Measurements from ENCODE around the gene MCF2. TPM values are rescaled to one million over a fixed set of nuclear protein-coding genes. Genes with fewer than 3 reads are reported as not detected.

Gene MCF2
- total and polyA plus RNA-seq, 11 donors, result 0.03 to 1.1 (median 0.29) TPM; not detected in 1

DNA sequence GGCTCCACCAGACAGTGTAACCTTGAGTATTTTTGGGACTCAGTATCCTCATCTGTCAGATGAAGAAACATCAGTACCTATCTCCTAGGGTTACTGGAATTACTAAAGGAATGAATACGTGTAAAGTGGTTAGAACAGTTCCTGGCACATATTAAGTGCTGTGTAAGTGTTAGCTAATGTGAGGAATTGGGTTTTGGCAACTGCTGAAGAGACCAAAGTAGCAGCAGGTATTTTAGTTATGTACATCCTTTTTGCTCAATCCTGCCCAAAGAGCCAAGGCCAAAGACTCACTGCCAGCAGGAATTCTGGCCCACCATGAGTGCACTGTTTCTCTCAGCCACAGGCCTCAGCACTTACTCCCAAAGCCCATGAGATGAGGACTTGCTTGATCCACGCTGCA, 16.7 kb upstream of the MCF2 start:
- DNase-seq, result no peak
- no peak for ATAC-seq
- WGBS, 4 donors, result 56 to 83% (median 67%) methylated on average over 2 of the region's 2 CpGs
- Histone ChIP-seq H3K27me3 (no peaks in the 10 kb centered on the region), H3K4me3 (no peak overlapping the region), H3K9me3 (no peaks in the 10 kb centered on the region), H3K27ac (no peak overlapping the region), H3K4me1 (no peaks in the 10 kb centered on the region), H3K36me3 (peaks cover 0 to 4% (median 0%) of the 10 kb centered on the region in 9 donors)
- intact Hi-C loops (cut with DNase I), result no loop called here
- TF ChIP-seq, protein P1, sequence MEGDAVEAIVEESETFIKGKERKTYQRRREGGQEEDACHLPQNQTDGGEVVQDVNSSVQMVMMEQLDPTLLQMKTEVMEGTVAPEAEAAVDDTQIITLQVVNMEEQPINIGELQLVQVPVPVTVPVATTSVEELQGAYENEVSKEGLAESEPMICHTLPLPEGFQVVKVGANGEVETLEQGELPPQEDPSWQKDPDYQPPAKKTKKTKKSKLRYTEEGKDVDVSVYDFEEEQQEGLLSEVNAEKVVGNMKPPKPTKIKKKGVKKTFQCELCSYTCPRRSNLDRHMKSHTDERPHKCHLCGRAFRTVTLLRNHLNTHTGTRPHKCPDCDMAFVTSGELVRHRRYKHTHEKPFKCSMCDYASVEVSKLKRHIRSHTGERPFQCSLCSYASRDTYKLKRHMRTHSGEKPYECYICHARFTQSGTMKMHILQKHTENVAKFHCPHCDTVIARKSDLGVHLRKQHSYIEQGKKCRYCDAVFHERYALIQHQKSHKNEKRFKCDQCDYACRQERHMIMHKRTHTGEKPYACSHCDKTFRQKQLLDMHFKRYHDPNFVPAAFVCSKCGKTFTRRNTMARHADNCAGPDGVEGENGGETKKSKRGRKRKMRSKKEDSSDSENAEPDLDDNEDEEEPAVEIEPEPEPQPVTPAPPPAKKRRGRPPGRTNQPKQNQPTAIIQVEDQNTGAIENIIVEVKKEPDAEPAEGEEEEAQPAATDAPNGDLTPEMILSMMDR (IDR thresholded peaks at IDR 0.05), result no peak
- TF ChIP-seq POLR2A (IDR thresholded peaks at IDR 0.05), result no peak

DNA sequence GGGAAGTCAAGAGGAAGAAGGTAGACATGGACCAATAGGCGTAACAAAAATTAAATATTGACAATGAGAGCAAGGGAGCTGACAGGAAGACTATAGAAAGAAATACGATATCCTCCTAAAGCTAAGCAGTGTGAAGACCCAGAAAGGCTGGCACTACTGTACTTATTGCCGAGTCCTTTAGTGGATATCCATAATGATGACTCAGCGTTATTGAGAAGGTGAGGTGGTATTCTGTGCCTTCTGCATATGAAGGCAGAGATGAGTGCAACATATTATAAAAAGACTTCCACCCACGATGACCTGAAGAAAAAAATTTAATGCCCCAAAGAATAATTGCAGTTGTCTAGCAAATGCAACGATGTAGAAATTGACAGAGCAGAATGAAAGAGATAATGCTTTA, 13.0 kb upstream of the MCF2 start:
- H3K9me3 ChIP-seq, result no peaks in the 10 kb centered on the region
- H3K4me3 ChIP-seq, result no peak overlapping the region
- 85 to 94% (median 90%) methylated on average over 6 of the region's 6 CpGs for WGBS, 4 donors
- no peak overlapping the region for H3K27ac ChIP-seq
- H3K27me3 ChIP-seq, result no peaks in the 10 kb centered on the region
- no peaks in the 10 kb centered on the region for H3K36me3 ChIP-seq
- TF ChIP-seq, protein P1 (IDR thresholded peaks at IDR 0.05), result no peak
- no peak for TF ChIP-seq POLR2A (IDR thresholded peaks at IDR 0.05)
- H3K4me1 ChIP-seq, result no peaks in the 10 kb centered on the region
- no peak for ATAC-seq
- intact Hi-C loops (cut with DNase I), result no loop called here
- no peak for DNase-seq

DNA sequence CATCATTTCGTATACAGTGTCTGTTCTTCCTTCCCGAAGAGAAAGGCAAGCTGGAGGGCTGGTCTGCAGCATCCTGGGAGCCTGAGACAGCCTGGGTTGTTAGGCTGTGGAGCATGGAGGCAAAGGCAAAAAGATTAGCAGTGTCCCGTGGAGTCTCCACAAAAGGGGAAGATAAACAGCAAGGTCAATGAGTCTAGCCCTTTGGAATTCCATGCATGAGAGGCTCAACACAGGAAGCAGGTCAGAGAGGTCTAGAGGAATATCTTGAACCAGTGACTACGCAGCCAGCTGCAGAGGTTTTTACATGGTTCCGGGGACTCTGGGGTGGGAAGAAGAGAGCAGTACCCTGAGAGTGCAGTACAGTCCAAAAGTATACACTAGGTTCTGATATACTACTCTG, 12.2 kb upstream of the MCF2 start:
- Histone ChIP-seq H3K4me1 (no peaks in the 10 kb centered on the region), H3K27ac (no peak overlapping the region), H3K9me3 (no peaks in the 10 kb centered on the region), H3K4me3 (no peak overlapping the region), H3K36me3 (no peaks in the 10 kb centered on the region), H3K27me3 (no peaks in the 10 kb centered on the region)
- ATAC-seq (no peak), DNase-seq (no peak)
- TF ChIP-seq, protein P1 (IDR thresholded peaks at IDR 0.05), result no peak
- TF ChIP-seq POLR2A (IDR thresholded peaks at IDR 0.05), result no peak
- 33 to 53% (median 44%) methylated on average over 5 of the region's 5 CpGs for WGBS, 4 donors
- intact Hi-C loops (cut with DNase I), result no loop called here

DNA sequence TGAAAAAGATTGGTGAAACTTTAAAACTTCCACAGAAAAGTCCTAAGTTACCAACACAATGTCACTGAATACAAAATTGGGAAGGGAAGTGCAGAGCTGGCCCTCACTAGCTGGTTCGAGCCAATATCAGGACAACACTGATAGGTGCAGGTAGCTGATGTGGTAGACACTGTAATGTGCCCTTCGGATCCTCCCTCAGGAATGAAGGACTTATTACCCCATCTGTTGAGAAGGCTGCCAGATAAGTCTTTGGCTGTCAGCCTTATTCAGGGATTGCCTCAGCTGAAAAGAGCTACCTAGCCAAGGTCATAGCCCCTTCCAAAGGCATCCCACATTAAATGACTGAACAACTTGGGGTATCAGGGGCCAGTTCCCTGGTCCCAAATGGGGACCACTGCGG, 5.3 kb downstream of the MCF2 start:
- Histone ChIP-seq H3K27ac (no peak overlapping the region), H3K4me3 (no peak overlapping the region), H3K9me3 (no peaks in the 10 kb centered on the region), H3K4me1 (no peaks in the 10 kb centered on the region), H3K36me3 (no peaks in the 10 kb centered on the region), H3K27me3 (no peaks in the 10 kb centered on the region)
- intact Hi-C loops (cut with DNase I), result no loop called here
- DNase-seq (no peak), ATAC-seq (no peak)
- 70 to 89% (median 82%) methylated on average over 3 of the region's 3 CpGs for WGBS, 4 donors
- no peak for TF ChIP-seq POLR2A (IDR thresholded peaks at IDR 0.05)
- TF ChIP-seq, protein P1 (IDR thresholded peaks at IDR 0.05), result no peak
